GM12878 (cell line): ENCODE data around the gene SFT2D1. TPM values are rescaled to one million over a fixed set of nuclear protein-coding genes. Genes with fewer than 3 reads are reported as not detected.

Experiments
- ATAC-seq: fragments of 200-7000 bp; cut with Tn5 transposase; 3 replicates; pipeline ENCODE4 v1.9.1; 2020; ENCODE audit warnings: mild to moderate bottlenecking, moderate library complexity
- BruUV-seq: library from RNA; stranded (reverse); fragments of 400-500 nt; replicated peaks from 2 replicates; lab custom pipeline; 2021; lab: Mats Ljungman, UMichigan
- CTCF ChIA-PET: fragments of 300-600 bp; sonication (Branson Sonifier 250); formaldehyde crosslinking; extraction: SDS; loops from one replicate; lab custom pipeline; 2021; ENCODE audit warnings: inconsistent platforms; lab: Yijun Ruan, JAX
- POLR2A ChIA-PET: fragments of 350-600 bp; formaldehyde crosslinking; extraction: SDS; loops from one replicate; lab custom pipeline; 2021; ENCODE audit warnings: inconsistent platforms; lab: Charles Lee
- RAD21 ChIA-PET: fragments of 300-600 bp; sonication (Branson Sonifier 250); formaldehyde crosslinking; loops from one replicate; lab custom pipeline; 2023; ENCODE audit warnings: antibody characterized with exemption; ENCODE audit not compliant: unreplicated experiment; lab: Charles Lee
- SMC1A ChIA-PET: fragments of 300-600 bp; sonication (Branson Sonifier 250); formaldehyde crosslinking; loops from one replicate; lab custom pipeline; 2023; ENCODE audit not compliant: unreplicated experiment, uncharacterized antibody; lab: Charles Lee
- DNase-seq: peaks from one replicate; pipeline ENCODE4 v3.0.0-alpha.2; 2011; ENCODE audit warnings: low read depth, low spot score
- FAIRE-seq: peaks from 3 replicates; lab custom pipeline; 2011; peaks lifted over from hg19 to GRCh38; lab: Jason Lieb, UNC
- H2AFZ ChIP-seq: 2 replicates; pipeline ENCODE4 v1.6.0; 2011; ENCODE audit warnings: low read depth, low read length, control low read depth; ENCODE audit not compliant: control insufficient read depth
- H3K27ac ChIP-seq: 2 replicates; pipeline ENCODE4 v1.5.1; 2011; ENCODE audit warnings: control low read depth; ENCODE audit not compliant: control insufficient read depth, insufficient read depth
- H3K27me3 ChIP-seq, 2 experiments: replicated peaks in 1 of 2; 2 replicates each; pipeline versions ENCODE4 v1.6.0 to v1.6.1; 2011; ENCODE audit warnings: low read length in 1 of 2; ENCODE audit not compliant: control insufficient read depth in 2 of 2, insufficient read depth in 2 of 2
- H3K36me3 ChIP-seq, 2 experiments: 2 replicates each; pipeline ENCODE4 v1.5.1; 2011; ENCODE audit warnings: low read length in 1 of 2; ENCODE audit not compliant: control insufficient read depth in 2 of 2, insufficient read depth in 2 of 2
- H3K4me1 ChIP-seq: 2 replicates; pipeline ENCODE4 v1.6.1; 2011; ENCODE audit warnings: mild to moderate bottlenecking, low read length, moderate library complexity, mixed read lengths; ENCODE audit not compliant: control insufficient read depth, insufficient read depth
- H3K4me2 ChIP-seq: 2 replicates; pipeline ENCODE4 v1.6.0; 2011; ENCODE audit warnings: control low read depth; ENCODE audit not compliant: control insufficient read depth, insufficient read depth
- H3K4me3 ChIP-seq: fragments of 200-600 bp; sonication (generic); 2 replicates; pipeline ENCODE4 v1.5.1; 2016
- H3K79me2 ChIP-seq: 2 replicates; pipeline ENCODE4 v1.6.0; 2011; ENCODE audit warnings: low read length; ENCODE audit not compliant: control insufficient read depth, insufficient read depth
- H3K9ac ChIP-seq: 2 replicates; pipeline ENCODE4 v1.8.0; 2011; ENCODE audit warnings: low read length, control low read depth, mixed read lengths; ENCODE audit not compliant: control insufficient read depth, insufficient read depth
- H3K9me3 ChIP-seq: replicated peaks from 3 replicates; pipeline ENCODE4 v1.5.1; 2011; ENCODE audit warnings: mild to moderate bottlenecking, low read length; ENCODE audit not compliant: control insufficient read depth, insufficient read depth
- H4K20me1 ChIP-seq: 2 replicates; pipeline ENCODE4 v1.6.0; 2011; ENCODE audit not compliant: control insufficient read depth, insufficient read depth
- CHD2 ChIP-seq: IDR thresholded peaks from 2 replicates; pipeline ENCODE4 v1.6.1; 2011; ENCODE audit warnings: low read depth, low read length, improper control_type of control experiment, borderline replicate concordance
- FOXM1 ChIP-seq: IDR thresholded peaks from 2 replicates; pipeline ENCODE4 v1.6.1; 2012; ENCODE audit warnings: low read depth, mild to moderate bottlenecking, inconsistent platforms, low read length, moderate library complexity
- IKZF2 ChIP-seq, 2 experiments: fragments of 450-650 bp; IDR thresholded peaks; 2 replicates each; pipeline ENCODE4 v1.6.1; 2017; ENCODE audit warnings: mild to moderate bottlenecking in 2 of 2, moderate library complexity in 2 of 2
- KAT2A ChIP-seq: conservative IDR thresholded peaks from 2 replicates; pipeline ENCODE4 v1.6.1; 2011; ENCODE audit warnings: low read depth, low read length; ENCODE audit not compliant: control insufficient read depth
- MEF2A ChIP-seq: IDR thresholded peaks from 2 replicates; pipeline ENCODE4 v1.6.1; 2011; ENCODE audit warnings: low read depth, mild to moderate bottlenecking, low read length, moderate library complexity; ENCODE audit not compliant: insufficient read depth
- MTA2 ChIP-seq: fragments of 450-650 bp; IDR thresholded peaks from 2 replicates; pipeline ENCODE4 v1.6.1; 2016; ENCODE audit warnings: low read depth, mild to moderate bottlenecking, moderate library complexity
- MXI1 ChIP-seq: fragments of 150-350 bp; IDR thresholded peaks from 2 replicates; pipeline ENCODE4 v1.6.1; 2011; ENCODE audit warnings: low read depth, mild to moderate bottlenecking, inconsistent platforms, low read length, improper control_type of control experiment
- NFXL1 ChIP-seq: fragments of 450-650 bp; IDR thresholded peaks from 2 replicates; pipeline ENCODE4 v1.6.1; 2017; ENCODE audit warnings: antibody characterized with exemption, mild to moderate bottlenecking, borderline replicate concordance
- SIN3A ChIP-seq: IDR thresholded peaks from 2 replicates; pipeline ENCODE4 v1.6.1; 2012; ENCODE audit warnings: low read depth, low read length, improper control_type of control experiment
- SREBF2 ChIP-seq: IDR thresholded peaks from 2 replicates; pipeline ENCODE4 v1.6.1; 2012; ENCODE audit warnings: mild to moderate bottlenecking, low read length
- WGBS: methylation state at CpG from one replicate; pipeline ENCODE4 v1.1.6; 2016; ENCODE audit warnings: low lambda C conversion rate; ENCODE audit not compliant: insufficient replicate concordance, insufficient coverage; ENCODE audit errors: missing lambda C conversion rate; 5-methylcytosine and 5-hydroxymethylcytosine counted together
- in situ Hi-C: fragments of 300-500 bp; cut with MboI; formaldehyde crosslinking; loops from 9 replicates; pipeline ENCODE4 v1.14.3; 2018; ENCODE audit warnings: mixed read lengths
- intact Hi-C: fragments of 100-400 bp; cut with micrococcal nuclease; formaldehyde crosslinking; loops from one replicate; pipeline ENCODE4 v1.14.2; 2022; ENCODE audit not compliant: unreplicated experiment
- polyA plus RNA-seq, 11 experiments: library from polyadenylated mRNA; depleted of rRNA in 4 of 11; unstranded in 6 of 11; stranded (reverse) in 5 of 11; fragments of >200 nt; fragmentation: Nextera tagmentation in 4 of 11; fragmentation: Illumina TruSeq in 1 of 11; extraction: Ambion mirVana in 4 of 11; extraction: Trizol in 1 of 11; gene quantifications; 1 replicate in 1 of 11; 2 replicates in 10 of 11; pipeline versions ENCODE4 v1.2.1 to v1.2.3, GENCODE V29; 2011 to 2016; ENCODE audit warnings: inconsistent platforms in 2 of 11, missing spikeins in 2 of 11, low read depth in 1 of 11
- total RNA-seq, 4 experiments: library from RNA; depleted of rRNA in 3 of 4; stranded (reverse); fragments of >200 nt in 3 of 4; fragmentation: Illumina TruSeq in 1 of 4; extraction: Trizol in 1 of 4; gene quantifications; 2 replicates each; pipeline versions ENCODE4 v1.2.1 to v1.2.3, GENCODE V29; 2013 to 2021
- TF ChIP-seq, protein P1 (sequence below): fragments of 450-650 bp; IDR thresholded peaks from 2 replicates; pipeline ENCODE4 v1.6.1; 2016; ENCODE audit warnings: mild to moderate bottlenecking, moderate library complexity, borderline replicate concordance
- TF ChIP-seq, protein P2 (sequence below): IDR thresholded peaks from 2 replicates; pipeline ENCODE4 v1.6.1; 2012; ENCODE audit warnings: low read depth, low read length, improper control_type of control experiment
- TF ChIP-seq, protein P3 (sequence below): fragments of 450-650 bp; IDR thresholded peaks from 2 replicates; pipeline ENCODE4 v1.6.1; 2016; ENCODE audit warnings: mild to moderate bottlenecking

The SFT2D1 gene
- total and polyA plus RNA-seq, 10 of the 15 experiments (the other 5 are each of a cell fraction or from before 2014, with no cell fraction given): 69.5 to 281 (median 124) TPM

DNA sequence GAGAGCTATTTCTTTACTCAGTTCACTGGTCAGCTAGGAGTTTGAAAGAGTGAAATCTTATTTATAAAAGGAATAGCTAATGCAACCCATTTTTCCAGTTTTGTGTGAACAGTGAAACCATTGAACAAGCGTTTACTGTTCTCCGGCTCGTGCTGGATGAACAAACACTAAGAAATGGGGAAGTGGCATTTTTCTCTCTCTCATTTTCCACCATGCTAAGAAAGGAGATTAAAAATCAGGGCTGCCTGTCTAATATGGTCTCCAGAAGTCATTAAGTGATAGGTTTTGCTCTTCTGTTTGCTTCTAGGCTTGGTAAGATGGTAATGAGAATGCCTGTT, 774 bp upstream of the SFT2D1 start:
- peak; percentile 80 for FAIRE-seq
- peaks cover 3% of the 10 kb centered on the region; the same call in 1 of the 2 replicates for H3K4me1 ChIP-seq
- 0 out of 2 replicates have a peak, but pooled peaks have one; percentile 1 for TF ChIP-seq SIN3A
- no peak for TF ChIP-seq SREBF2
- no peak for TF ChIP-seq MEF2A
- TF ChIP-seq MXI1: peak; percentile 38; the same call in 1 of the 2 replicates
- no peak for TF ChIP-seq FOXM1
- no peak for TF ChIP-seq MTA2
- TF ChIP-seq KAT2A: no peak
- no peak for TF ChIP-seq NFXL1
- TF ChIP-seq, protein P1, sequence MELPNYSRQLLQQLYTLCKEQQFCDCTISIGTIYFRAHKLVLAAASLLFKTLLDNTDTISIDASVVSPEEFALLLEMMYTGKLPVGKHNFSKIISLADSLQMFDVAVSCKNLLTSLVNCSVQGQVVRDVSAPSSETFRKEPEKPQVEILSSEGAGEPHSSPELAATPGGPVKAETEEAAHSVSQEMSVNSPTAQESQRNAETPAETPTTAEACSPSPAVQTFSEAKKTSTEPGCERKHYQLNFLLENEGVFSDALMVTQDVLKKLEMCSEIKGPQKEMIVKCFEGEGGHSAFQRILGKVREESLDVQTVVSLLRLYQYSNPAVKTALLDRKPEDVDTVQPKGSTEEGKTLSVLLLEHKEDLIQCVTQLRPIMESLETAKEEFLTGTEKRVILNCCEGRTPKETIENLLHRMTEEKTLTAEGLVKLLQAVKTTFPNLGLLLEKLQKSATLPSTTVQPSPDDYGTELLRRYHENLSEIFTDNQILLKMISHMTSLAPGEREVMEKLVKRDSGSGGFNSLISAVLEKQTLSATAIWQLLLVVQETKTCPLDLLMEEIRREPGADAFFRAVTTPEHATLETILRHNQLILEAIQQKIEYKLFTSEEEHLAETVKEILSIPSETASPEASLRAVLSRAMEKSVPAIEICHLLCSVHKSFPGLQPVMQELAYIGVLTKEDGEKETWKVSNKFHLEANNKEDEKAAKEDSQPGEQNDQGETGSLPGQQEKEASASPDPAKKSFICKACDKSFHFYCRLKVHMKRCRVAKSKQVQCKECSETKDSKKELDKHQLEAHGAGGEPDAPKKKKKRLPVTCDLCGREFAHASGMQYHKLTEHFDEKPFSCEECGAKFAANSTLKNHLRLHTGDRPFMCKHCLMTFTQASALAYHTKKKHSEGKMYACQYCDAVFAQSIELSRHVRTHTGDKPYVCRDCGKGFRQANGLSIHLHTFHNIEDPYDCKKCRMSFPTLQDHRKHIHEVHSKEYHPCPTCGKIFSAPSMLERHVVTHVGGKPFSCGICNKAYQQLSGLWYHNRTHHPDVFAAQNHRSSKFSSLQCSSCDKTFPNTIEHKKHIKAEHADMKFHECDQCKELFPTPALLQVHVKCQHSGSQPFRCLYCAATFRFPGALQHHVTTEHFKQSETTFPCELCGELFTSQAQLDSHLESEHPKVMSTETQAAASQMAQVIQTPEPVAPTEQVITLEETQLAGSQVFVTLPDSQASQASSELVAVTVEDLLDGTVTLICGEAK: no peak
- peak; percentile 31 to 70; a peak in 3 of 4 replicates for TF ChIP-seq IKZF2 (IDR thresholded peaks at IDR 0.05)
- TF ChIP-seq CHD2: no peak
- TF ChIP-seq, protein P2, sequence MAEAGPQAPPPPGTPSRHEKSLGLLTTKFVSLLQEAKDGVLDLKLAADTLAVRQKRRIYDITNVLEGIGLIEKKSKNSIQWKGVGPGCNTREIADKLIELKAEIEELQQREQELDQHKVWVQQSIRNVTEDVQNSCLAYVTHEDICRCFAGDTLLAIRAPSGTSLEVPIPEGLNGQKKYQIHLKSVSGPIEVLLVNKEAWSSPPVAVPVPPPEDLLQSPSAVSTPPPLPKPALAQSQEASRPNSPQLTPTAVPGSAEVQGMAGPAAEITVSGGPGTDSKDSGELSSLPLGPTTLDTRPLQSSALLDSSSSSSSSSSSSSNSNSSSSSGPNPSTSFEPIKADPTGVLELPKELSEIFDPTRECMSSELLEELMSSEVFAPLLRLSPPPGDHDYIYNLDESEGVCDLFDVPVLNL: no peak
- TF ChIP-seq, protein P3, sequence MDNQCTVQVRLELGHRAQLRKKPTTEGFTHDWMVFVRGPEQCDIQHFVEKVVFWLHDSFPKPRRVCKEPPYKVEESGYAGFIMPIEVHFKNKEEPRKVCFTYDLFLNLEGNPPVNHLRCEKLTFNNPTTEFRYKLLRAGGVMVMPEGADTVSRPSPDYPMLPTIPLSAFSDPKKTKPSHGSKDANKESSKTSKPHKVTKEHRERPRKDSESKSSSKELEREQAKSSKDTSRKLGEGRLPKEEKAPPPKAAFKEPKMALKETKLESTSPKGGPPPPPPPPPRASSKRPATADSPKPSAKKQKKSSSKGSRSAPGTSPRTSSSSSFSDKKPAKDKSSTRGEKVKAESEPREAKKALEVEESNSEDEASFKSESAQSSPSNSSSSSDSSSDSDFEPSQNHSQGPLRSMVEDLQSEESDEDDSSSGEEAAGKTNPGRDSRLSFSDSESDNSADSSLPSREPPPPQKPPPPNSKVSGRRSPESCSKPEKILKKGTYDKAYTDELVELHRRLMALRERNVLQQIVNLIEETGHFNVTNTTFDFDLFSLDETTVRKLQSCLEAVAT: no peak

More for the DNA sequence above, 774 bp upstream of the SFT2D1 start:
- ChIA-PET SMC1A (interaction anchor here (0.6 to 3.0 kb wide), 5 partner anchors 9 to 67 kb away, joined by 3 to 18 read pairs (median 7); no protein-coding TSS in a partner anchor), CTCF (interaction anchor here (1.1 to 2.7 kb wide), 4 partner anchors 9 to 38 kb away, joined by 4 to 21 read pairs (median 6); no protein-coding TSS in a partner anchor), RAD21 (interaction anchor here (1.0 to 2.2 kb wide), 5 partner anchors 9 to 38 kb away, joined by 3 to 15 read pairs (median 7); no protein-coding TSS in a partner anchor), POLR2A (interaction anchor here (0.7 to 2.5 kb wide), 6 partner anchors 9 to 38 kb away, joined by 3 to 24 read pairs (median 5); no protein-coding TSS in a partner anchor)
- Histone ChIP-seq H3K9me3 (no peaks in the 10 kb centered on the region), H3K27me3 (no peaks in the 10 kb centered on the region), H3K36me3 (peaks cover 0 to 11% of the 10 kb centered on the region in 2 experiments; a peak in 2 of 4 replicates), H3K4me2 (peak overlapping the region; percentile 89), H4K20me1 (0 out of 2 replicates have a peak, but pooled peaks cover 3% of the 10 kb centered on the region), H2AFZ (peak overlapping the region; percentile 88), H3K79me2 (peaks cover 52% of the 10 kb centered on the region), H3K9ac (peak overlapping the region; percentile 99), H3K4me3 (peak overlapping the region; percentile 96), H3K27ac (peak overlapping the region; percentile 99)
- BruUV-seq: no TSS peak
- WGBS: 0% methylated on average over 3 of the region's 3 CpGs
- ATAC-seq: peak; percentile 46
- in situ Hi-C loops (no loop called here), intact Hi-C loops (loop anchor here (2.0 to 10.0 kb wide), 2 partner anchors 64 to 812 kb away; partner anchors contain the start of gene GPR31)
- DNase-seq: peak; percentile 40
